HG02571 (cell line): ENCODE results near the gene NTN5.
"Not testable (repeated sequence)": the region's sequence is repeated elsewhere in the genome, so short reads cannot be mapped to it uniquely, and the experiment has no call there.

ENCODE experiments used
- ATAC-seq: cut with Tn5 transposase; IDR thresholded peaks from one replicate; pipeline ENCODE4 v1.9.1; 2021; ENCODE audit warnings: mild to moderate bottlenecking, moderate library complexity; ENCODE audit not compliant: unreplicated experiment

Gene NTN5

DNA sequence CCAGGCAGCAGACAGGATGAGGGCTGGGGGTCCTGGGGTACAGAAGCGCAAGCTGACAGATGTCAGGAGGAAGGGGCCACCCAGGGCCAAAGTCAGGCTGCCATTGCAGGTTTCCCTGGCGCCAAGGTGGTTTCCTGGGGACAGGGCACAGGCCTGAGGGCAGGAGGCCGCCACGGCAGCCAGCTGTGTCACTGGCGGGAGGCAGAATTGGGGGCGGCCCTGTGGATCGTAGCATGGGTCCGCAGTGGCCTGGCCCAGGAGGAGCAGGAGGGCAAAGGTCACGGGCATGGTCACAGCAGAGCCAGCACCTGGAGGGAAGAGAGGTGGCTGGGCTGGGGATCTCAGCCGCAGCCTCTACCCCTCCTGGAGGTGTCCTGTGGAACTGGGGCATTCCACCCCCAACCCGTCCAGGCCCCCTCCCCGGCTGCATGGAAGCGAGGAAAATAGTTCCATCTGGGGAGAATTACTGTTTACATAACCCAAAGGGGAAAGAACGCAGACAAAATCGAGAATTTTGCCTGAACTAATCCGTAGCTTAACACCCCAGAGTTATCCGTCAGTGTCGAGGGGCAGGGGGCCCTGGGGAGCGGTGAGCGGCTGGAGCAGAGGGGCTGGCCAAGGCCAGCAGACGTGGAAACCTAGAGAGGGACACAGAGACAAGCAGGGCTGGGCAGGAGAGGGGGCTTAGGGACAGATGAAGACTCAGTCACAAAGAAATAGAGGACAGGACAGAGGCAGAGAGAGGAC is 1.9 kb downstream of the NTN5 start:
- no peak for ATAC-seq

GRCh38 chr19:48669903-48670668 is 2.7 kb downstream of the NTN5 start:
- no peak for ATAC-seq

DNA sequence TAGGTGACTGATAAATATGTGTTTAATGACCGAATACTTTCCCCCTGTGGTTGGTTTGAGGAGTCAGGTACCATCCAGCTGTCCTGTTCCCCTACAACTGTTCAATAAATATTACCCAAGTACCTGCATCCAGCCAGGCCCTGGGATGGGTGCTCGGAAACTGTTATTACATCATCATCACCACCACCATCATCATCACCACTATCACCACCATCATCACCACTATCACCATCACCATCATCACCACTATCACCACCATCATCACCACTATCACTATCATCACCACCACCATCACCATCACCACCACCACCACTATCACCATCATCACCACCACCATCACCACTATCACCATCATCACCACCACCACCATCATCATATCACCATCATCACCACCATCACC is 4.1 kb downstream of the NTN5 start:
- no peak for ATAC-seq

DNA sequence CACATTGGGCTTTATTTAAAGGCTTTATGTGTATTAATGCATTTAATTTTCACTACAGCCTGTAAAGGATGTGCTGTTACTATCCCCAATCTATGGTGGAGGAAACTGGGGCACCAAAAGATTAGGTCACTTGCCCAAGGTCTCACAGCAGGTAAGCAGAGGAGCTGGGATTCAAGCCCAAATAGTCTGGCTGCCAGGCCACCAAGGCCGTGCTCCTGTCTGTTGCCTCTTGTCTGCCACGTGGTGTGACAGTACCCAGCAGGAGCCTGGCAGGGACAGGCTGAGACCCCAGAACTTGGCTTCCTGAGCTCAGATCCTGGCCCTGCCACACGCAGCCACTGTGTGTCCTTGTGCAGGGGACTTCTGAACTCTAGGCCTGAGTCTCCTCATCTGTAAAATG is 4.5 kb downstream of the NTN5 start:
- no peak for ATAC-seq

- no peak for ATAC-seq
Measured at GRCh38 chr19:48665786-48666185, 7.0 kb downstream of the NTN5 start.

DNA sequence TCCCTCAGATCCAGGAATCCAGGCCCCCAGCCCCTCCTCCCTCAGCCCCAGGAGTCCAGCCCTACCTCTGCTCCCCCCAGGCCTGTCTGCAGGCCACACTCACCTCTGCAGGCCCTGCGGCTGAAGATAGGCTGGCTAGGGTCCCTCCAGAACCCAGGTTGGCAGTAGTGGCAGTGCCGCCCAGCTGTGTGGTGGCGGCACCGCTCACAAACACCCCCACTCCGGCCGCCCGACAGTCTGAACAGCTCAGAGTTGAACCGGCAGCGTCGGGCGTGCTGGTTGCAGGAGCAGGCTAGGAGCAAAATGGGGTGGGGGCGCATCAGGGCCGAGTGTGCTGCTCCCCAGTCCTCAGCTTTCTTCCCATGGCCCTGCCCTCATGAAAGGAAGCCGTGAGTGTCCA is 8.3 kb downstream of the NTN5 start:
- ATAC-seq = no peak

DNA sequence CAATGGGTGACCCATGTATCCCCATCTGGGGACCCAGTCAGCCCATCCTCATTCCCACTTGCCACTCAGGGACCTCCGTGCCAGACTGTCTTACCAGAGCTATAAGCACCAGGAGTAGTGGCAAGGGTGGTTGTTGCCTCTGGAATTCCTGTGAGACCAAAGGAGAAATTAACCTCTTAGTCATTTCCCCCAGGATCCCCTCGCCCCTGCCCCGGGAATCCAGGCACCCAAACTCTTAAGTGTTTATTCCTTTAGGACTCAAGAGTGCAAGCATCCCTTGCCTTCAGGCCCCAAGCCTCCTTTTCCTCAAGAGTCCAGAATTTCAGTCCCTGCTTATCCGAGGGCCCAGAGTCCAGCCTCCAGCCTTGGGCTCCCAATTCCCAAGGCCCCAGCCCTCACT is 9.2 kb downstream of the NTN5 start:
- ATAC-seq = no peak

- ATAC-seq = no peak
Measured at GRCh38 chr19:48661711-48662090, 11.1 kb downstream of the NTN5 start.

DNA sequence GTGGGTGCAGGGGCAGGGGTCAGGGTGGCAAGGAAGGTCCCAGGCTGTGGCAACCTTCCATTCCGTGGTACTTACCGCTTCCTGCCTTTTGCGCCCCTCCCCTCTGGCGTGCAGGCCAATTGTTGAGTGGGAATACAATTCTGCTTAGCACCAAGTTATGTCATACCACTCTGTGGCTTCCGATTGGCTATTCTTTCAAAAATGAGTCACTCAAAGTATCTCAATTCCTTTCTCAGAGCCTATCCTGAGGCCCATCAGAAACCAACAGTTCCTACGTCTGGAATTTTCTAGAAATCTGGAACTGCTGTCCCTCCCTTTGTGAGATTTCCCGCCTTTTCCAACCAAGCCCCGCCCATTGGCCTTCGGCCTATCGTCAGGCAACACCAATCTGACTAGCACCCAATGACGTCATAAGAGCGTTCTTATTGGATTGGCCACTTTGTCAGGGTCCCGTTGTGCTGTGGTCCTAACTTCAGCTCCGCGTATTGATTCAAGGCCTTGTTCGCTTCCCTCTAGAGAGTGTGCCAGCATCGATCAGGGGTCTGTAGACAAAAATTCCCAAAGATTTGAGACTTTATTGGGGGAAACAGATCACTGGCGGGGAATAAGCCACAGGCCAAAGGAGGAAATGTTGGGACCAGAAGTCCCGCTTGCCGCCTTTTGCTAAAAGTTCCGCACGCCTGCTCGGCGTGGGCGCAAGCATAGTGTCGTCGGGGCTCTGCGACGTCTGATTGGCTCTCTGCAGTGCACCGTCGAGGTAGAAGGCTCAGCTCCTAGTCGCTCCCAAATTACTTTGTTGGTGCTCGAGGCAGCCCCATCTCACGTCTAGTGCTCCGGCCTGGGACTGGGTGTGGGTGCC is 11.7 kb downstream of the NTN5 start:
- peak; percentile 77 for ATAC-seq

GRCh38 chr19:48659768-48660167 is 13.0 kb downstream of the NTN5 start:
- ATAC-seq = no peak

GRCh38 chr19:48658483-48658882 is 14.3 kb downstream of the NTN5 start:
- no peak for ATAC-seq

- ATAC-seq = not testable (repeated sequence)
Measured at GRCh38 chr19:48657828-48658227, 15.0 kb downstream of the NTN5 start.

DNA sequence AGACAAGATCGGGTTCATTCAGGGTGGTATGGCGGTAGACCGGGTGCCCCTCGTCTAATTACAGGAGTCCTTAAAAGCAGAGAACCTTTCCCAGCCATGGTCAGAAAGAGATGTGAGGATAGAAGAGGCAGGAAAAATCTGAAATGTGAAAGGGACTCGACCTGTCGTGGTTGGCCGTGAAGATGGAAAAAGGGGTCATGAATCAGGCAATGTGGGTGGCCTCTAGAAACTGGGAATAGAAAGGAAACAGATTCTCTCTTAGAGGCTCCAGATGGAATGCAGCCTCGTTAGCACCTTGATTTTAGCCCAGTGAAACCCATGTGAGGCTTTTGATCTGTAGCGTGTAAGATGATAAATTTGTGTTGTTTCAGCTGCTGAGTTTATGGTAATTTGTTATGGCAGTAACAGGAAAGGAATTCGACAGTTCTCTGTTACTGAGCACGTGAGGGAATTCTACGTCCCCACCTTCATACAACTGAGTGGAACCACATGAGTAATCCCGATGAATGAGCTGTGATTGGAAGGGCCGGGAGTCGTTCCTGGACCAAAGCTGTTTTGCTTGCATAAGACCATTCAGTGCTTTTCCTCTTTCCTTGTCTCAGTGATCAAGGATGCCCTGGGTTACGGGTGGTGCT is 15.9 kb downstream of the NTN5 start:
- no peak for ATAC-seq

DNA sequence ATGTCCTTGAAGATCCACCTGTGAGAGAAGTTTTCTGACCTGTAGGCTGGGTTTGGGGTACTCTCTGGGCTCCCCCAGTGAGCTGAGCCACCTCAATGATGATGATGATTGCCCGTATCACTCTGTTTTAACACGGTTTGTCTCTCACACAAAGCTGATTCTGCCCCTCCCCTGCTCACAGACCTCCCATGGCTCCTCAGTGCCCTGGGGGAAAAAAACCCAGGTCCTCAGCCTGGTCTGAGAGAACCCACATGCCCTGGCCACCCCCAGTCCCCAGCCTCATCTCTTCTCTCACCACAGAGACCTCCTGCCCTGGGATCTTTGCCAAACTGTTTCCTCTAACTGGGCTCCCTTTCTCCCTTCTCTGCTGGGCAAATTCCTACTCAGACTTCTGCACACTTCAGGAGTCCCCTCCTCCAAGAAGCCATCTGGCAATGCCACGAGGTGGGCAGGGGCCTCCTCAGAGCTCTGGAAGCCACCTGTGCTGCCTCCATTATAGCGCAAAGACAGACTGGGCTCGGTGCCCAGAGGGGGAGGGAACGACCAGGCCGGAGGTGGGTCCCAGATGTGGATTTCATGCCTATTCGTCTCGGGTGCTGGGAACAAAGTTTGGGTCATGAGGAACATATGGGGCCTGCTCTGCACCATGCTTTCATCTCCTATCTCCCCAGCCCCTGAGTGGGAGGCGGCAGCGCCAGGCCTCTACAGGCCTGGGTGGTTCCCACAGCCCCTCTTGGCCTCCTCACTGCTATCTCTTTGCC is 18.3 kb downstream of the NTN5 start:
- no peak for ATAC-seq

DNA sequence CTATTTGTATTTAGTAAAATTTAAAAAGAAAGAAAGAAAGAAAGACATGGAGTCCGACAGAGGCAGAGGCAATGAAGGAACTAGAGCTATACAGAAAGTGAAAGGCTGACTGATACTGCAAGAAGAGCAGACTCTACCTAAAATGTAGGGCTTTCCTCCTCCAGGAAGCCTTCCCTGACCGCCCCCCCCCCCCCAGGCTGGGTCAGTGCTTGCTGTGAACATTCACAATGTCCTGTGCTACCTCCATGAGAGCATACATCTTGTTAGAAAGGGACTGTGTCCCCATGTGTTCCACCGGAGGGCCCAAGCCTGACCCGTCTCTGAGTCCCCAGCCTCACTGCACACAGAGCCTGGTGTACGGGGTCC is 21.2 kb downstream of the NTN5 start:
- ATAC-seq = no peak

DNA sequence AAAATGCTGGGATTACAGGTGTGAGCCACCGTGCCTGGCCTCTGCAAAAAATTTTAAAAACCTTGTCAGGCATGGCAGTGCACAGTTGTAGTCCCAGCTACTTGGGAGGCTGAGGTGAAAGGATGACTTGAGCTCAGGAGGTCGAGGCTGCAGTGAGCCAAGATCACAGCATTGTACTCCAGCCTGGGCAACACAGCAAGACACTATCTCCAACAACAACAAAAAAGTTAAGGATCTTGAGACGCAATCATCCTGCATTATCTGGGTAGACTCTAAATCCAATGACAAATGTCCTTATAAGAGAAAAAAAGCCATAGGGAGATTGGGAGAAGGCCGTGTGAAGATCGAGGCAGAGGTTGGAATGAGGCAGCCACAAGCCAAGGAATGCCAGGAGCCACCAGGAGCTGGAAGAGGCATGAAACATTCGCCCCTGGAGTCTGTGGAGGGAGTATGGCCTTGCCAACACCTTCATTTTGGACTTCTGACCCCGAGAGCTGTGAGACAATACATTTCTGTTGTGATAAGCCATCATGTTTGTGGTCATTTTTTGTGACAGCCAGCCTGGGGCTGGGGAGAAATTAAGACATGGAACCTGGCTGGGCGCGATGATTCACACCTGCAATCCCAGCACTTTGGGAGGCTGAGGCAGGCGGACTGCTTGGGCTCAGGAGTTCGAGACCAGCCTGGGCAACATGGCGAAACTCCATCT is 21.7 kb downstream of the NTN5 start:
- no peak for ATAC-seq

- ATAC-seq = no peak
Measured at GRCh38 chr19:48648134-48648533, 24.7 kb downstream of the NTN5 start.

GRCh38 chr19:48646722-48647216 is 26.0 kb downstream of the NTN5 start:
- no peak for ATAC-seq

DNA sequence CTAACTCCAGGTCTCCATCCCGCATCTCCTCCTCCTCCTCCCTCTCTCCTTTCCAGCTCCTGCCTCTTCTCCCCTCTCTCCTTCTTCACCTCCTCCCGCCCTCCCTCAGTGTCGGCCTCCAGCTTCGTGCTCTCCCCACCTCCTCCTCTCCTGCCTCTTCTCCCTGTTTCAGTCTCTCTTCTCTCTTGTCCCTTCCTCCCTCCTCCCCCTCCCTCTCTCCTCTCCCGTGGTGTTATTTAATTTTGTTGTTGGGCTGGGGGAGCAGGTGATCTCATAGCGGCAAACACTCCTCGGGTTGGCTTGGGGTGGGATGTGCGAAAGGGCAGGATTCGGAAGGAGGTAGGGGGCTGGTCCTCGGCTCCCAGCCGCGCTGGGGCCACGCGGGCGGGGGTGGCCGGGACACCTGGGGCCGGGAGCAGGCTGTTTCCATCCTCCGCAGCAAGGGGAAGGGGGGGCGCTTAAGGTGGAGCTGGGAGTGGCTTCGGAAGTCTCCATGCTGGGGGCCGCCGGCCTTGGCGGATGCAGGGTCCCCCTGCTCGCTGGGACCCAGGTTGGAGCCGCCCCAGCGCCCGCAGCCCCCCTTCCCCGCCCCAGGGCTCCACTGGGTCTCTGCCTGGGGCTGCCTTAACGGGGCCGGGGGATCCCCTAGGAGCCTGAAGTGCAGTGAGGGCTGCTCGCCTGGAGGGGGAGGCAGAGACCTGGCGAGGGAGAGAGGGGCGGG is 26.7 kb downstream of the NTN5 start, which contains the start of gene CA11:
CA11 (minus strand) TSS at position 187 of the 721 bp plus-strand sequence. CDS start 555 bp downstream, outside the sequence.
- peak; percentile 57 for ATAC-seq
